ENCODE measurements around the gene PAPPA2. TPM values are rescaled to one million over a fixed set of nuclear protein-coding genes. Genes with fewer than 3 reads are reported as not detected.

PAPPA2 gene
- total RNA-seq, 4 donors from 2014 or later = 0.23 to 0.51 (median 0.34) TPM

- no peaks in the 10 kb centered on the region for H3K36me3 ChIP-seq
- WGBS = 66% methylated on average over 5 of the region's 5 CpGs
- peaks cover 5% of the 10 kb centered on the region for H3K4me1 ChIP-seq
- H3K9me3 ChIP-seq = no peaks in the 10 kb centered on the region
- H3K4me3 ChIP-seq = no peak overlapping the region
- DNase-seq (ENCODE audit: low spot score in 2 of 2) = no peak
- peak overlapping the region; percentile 32 for H3K27ac ChIP-seq
- H3K27me3 ChIP-seq = no peaks in the 10 kb centered on the region
- TF ChIP-seq POLR2AphosphoS5 (IDR thresholded peaks at IDR 0.05) (no peak), EP300 (IDR thresholded peaks at IDR 0.05) (no peak), CTCF (IDR thresholded peaks at IDR 0.05) (no peak), POLR2A (IDR thresholded peaks at IDR 0.05) (no peak)
Observed at GRCh38 chr1:176820391-176821031, 357.5 kb downstream of the PAPPA2 start.

- H3K36me3 ChIP-seq = no peaks in the 10 kb centered on the region
- no peak overlapping the region for H3K27ac ChIP-seq
- no peak overlapping the region for H3K4me3 ChIP-seq
- H3K27me3 ChIP-seq = no peaks in the 10 kb centered on the region
- peaks cover 5% of the 10 kb centered on the region for H3K4me1 ChIP-seq
- TF ChIP-seq POLR2AphosphoS5 (IDR thresholded peaks at IDR 0.05) (no peak), CTCF (IDR thresholded peaks at IDR 0.05) (no peak), EP300 (IDR thresholded peaks at IDR 0.05) (no peak), POLR2A (IDR thresholded peaks at IDR 0.05) (no peak)
- no peaks in the 10 kb centered on the region for H3K9me3 ChIP-seq
- no peak for DNase-seq (ENCODE audit: low spot score in 2 of 2)
- 41% methylated on average over 1 of the region's 1 CpG for WGBS
Observed at GRCh38 chr1:176826265-176826664, 363.3 kb downstream of the PAPPA2 start.

GRCh38 chr1:176829261-176829660 lies 366.3 kb downstream of the PAPPA2 start:
- DNase-seq (ENCODE audit: low spot score in 2 of 2) = no peak
- Histone ChIP-seq H3K9me3 (no peaks in the 10 kb centered on the region), H3K4me1 (no peaks in the 10 kb centered on the region), H3K36me3 (no peaks in the 10 kb centered on the region), H3K27ac (no peak overlapping the region), H3K4me3 (no peak overlapping the region), H3K27me3 (no peaks in the 10 kb centered on the region)
- WGBS = 39% methylated on average over 8 of the region's 8 CpGs
- TF ChIP-seq POLR2AphosphoS5 (IDR thresholded peaks at IDR 0.05) (no peak), EP300 (IDR thresholded peaks at IDR 0.05) (no peak), CTCF (IDR thresholded peaks at IDR 0.05) (no peak), POLR2A (IDR thresholded peaks at IDR 0.05) (no peak)

GRCh38 chr1:176831150-176831549 lies 368.2 kb downstream of the PAPPA2 start:
- no peaks in the 10 kb centered on the region for H3K9me3 ChIP-seq
- no peaks in the 10 kb centered on the region for H3K36me3 ChIP-seq
- H3K27me3 ChIP-seq = no peaks in the 10 kb centered on the region
- no peaks in the 10 kb centered on the region for H3K4me1 ChIP-seq
- H3K4me3 ChIP-seq = no peak overlapping the region
- no peak for DNase-seq (ENCODE audit: low spot score in 2 of 2)
- no peak overlapping the region for H3K27ac ChIP-seq
- TF ChIP-seq POLR2A (IDR thresholded peaks at IDR 0.05) = no peak
- no peak for TF ChIP-seq POLR2AphosphoS5 (IDR thresholded peaks at IDR 0.05)
- no peak for TF ChIP-seq EP300 (IDR thresholded peaks at IDR 0.05)
- TF ChIP-seq CTCF (IDR thresholded peaks at IDR 0.05) = no peak
- WGBS = 89% methylated on average over 2 of the region's 2 CpGs

GRCh38 chr1:176837708-176838107 lies 374.7 kb downstream of the PAPPA2 start:
- Histone ChIP-seq H3K27ac (no peak overlapping the region), H3K27me3 (no peaks in the 10 kb centered on the region), H3K9me3 (no peaks in the 10 kb centered on the region), H3K4me1 (peaks cover 6% of the 10 kb centered on the region), H3K4me3 (no peak overlapping the region), H3K36me3 (no peaks in the 10 kb centered on the region)
- 27% methylated on average over 2 of the region's 2 CpGs for WGBS
- TF ChIP-seq POLR2AphosphoS5 (IDR thresholded peaks at IDR 0.05) (no peak), EP300 (IDR thresholded peaks at IDR 0.05) (no peak), POLR2A (IDR thresholded peaks at IDR 0.05) (no peak), CTCF (IDR thresholded peaks at IDR 0.05) (no peak)
- no peak for DNase-seq (ENCODE audit: low spot score in 2 of 2)
